GM23338 (cell line): ENCODE results near the gene SMIM13.

Experiments used
- CTCF ChIP-seq, 2 experiments: fragments of 200-600 bp in 1 of 2; sonication (generic) in 1 of 2; conservative IDR thresholded peaks; 2 replicates each; pipeline versions ENCODE4 v1.5.1 to v1.6.1; 2016 to 2017; ENCODE audit warnings: antibody characterized with exemption in 2 of 2, low read depth in 2 of 2, mild to moderate bottlenecking in 2 of 2, moderate library complexity in 1 of 2
- TF ChIP-seq, protein P1 (sequence below): IDR thresholded peaks from one replicate; pipeline ENCODE4 v1.6.1; 2018; ENCODE audit warnings: antibody characterized with exemption; ENCODE audit not compliant: unreplicated experiment

DNA sequence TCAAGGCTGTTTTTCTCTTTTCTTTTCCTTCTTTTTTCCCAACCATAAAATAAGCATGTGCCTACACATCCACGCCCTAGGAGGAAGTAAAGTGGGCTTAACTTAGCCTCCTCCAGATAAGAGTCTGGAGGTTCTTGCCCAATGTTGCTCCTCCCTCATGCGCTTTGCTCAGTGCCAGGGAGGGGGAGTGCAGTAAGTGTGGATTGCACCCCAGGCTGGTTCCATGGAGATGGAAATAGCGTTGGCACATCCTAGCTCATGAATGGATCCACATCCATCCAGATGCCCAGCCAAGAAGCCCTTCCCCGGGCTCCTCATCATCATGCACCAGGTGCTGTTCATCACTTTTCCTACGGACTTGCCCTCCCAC, 80.6 kb downstream of the SMIM13 start:
- TF ChIP-seq CTCF (conservative IDR thresholded peaks at IDR 0.05; ENCODE audit: low read depth in 2 of 2), result no peak
- TF ChIP-seq, protein P1, sequence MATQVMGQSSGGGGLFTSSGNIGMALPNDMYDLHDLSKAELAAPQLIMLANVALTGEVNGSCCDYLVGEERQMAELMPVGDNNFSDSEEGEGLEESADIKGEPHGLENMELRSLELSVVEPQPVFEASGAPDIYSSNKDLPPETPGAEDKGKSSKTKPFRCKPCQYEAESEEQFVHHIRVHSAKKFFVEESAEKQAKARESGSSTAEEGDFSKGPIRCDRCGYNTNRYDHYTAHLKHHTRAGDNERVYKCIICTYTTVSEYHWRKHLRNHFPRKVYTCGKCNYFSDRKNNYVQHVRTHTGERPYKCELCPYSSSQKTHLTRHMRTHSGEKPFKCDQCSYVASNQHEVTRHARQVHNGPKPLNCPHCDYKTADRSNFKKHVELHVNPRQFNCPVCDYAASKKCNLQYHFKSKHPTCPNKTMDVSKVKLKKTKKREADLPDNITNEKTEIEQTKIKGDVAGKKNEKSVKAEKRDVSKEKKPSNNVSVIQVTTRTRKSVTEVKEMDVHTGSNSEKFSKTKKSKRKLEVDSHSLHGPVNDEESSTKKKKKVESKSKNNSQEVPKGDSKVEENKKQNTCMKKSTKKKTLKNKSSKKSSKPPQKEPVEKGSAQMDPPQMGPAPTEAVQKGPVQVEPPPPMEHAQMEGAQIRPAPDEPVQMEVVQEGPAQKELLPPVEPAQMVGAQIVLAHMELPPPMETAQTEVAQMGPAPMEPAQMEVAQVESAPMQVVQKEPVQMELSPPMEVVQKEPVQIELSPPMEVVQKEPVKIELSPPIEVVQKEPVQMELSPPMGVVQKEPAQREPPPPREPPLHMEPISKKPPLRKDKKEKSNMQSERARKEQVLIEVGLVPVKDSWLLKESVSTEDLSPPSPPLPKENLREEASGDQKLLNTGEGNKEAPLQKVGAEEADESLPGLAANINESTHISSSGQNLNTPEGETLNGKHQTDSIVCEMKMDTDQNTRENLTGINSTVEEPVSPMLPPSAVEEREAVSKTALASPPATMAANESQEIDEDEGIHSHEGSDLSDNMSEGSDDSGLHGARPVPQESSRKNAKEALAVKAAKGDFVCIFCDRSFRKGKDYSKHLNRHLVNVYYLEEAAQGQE, result no peak
